ENCODE measurements around the gene PFN1. TPM values are rescaled to one million over a fixed set of nuclear protein-coding genes. Genes with fewer than 3 reads are reported as not detected.

PFN1 gene
- total and polyA plus RNA-seq, 9 of the 15 experiments (the other 6 are each of a cell fraction or from before 2014, with no cell fraction given): 60.5 to 1,479 (median 456) TPM

- TF ChIP-seq ZBTB26 (CRISPR knock-in tag; IDR thresholded peaks at IDR 0.05) (no peak), XRCC5 (IDR thresholded peaks at IDR 0.05; ENCODE audit: low read depth, low read length) (no peak), ZNF507 (tag; conservative IDR thresholded peaks at IDR 0.05) (no peak), ZNF57 (CRISPR knock-in tag; IDR thresholded peaks at IDR 0.05) (no peak), TCF7 (IDR thresholded peaks at IDR 0.05; ENCODE audit: borderline replicate concordance) (no peak), SFPQ (IDR thresholded peaks at IDR 0.05; ENCODE audit: low read depth, low read length) (no peak), ZNF830 (CRISPR knock-in tag; IDR thresholded peaks at IDR 0.05) (no peak), ZBTB12 (CRISPR knock-in tag; IDR thresholded peaks at IDR 0.05) (no peak), ASH1L (IDR thresholded peaks at IDR 0.05; ENCODE audit: borderline replicate concordance, low read depth, partially characterized antibody) (no peak), YY1 (IDR thresholded peaks at IDR 0.05; ENCODE audit: borderline replicate concordance in 1 of 3, control insufficient read depth in 1 of 3, extremely low read depth in 1 of 3, insufficient read depth in 3 of 3, insufficient read length in 1 of 3, insufficient replicate concordance in 2 of 3, low read depth in 1 of 3, low read length in 2 of 3) (peak in 1 of 3 experiments; percentile 7), MTA2 (IDR thresholded peaks at IDR 0.05; ENCODE audit: low read depth) (no peak), JUND (IDR thresholded peaks at IDR 0.05; ENCODE audit: borderline replicate concordance, low read depth, low read length) (no peak; the same call in 1 of the 2 replicates), JUND (tag; IDR thresholded peaks at IDR 0.05; ENCODE audit: borderline replicate concordance, low read depth, low read length) (no peak), HMBOX1 (IDR thresholded peaks at IDR 0.05) (no peak), TCF3 (CRISPR knock-in tag; IDR thresholded peaks at IDR 0.05) (no peak), ZNF316 (IDR thresholded peaks at IDR 0.05) (no peak), SMAD3 (CRISPR knock-in tag; conservative IDR thresholded peaks at IDR 0.05) (no peak), PPARD (CRISPR knock-in tag; IDR thresholded peaks at IDR 0.05) (no peak), GTF2A2 (tag; IDR thresholded peaks at IDR 0.05) (no peak), ZFP91 (CRISPR knock-in tag; IDR thresholded peaks at IDR 0.05) (no peak), HDAC3 (IDR thresholded peaks at IDR 0.05; ENCODE audit: borderline replicate concordance, partially characterized antibody) (no peak)
These were observed 1.2 kb upstream of the PFN1 start (continued) for GRCh38 chr17:4949321-4950074.
